Upper lobe of left lung (tissue), 4 donors: ENCODE results near the gene TBX15.

ENCODE experiments used
- EP300 ChIP-seq, 4 donors: sonication (generic); formaldehyde crosslinking; IDR thresholded peaks; one replicate each; pipeline ENCODE4 v1.5.1; 2017; ENCODE audit warnings: antibody characterized with exemption in 4 of 4, control low read depth in 2 of 4
- POLR2A ChIP-seq, 4 donors: fragments of 450-650 bp; IDR thresholded peaks; one replicate each; pipeline ENCODE4 v1.5.1; 2016 to 2017; ENCODE audit warnings: antibody characterized with exemption in 4 of 4, mild to moderate bottlenecking in 2 of 4
- TF ChIP-seq, protein P1 (sequence below), 6 experiments: fragments of 450-650 bp in 4 of 6; fragments of 200-600 bp in 2 of 6; sonication (generic) in 2 of 6; IDR thresholded peaks; one replicate each; pipeline ENCODE4 v1.5.1; 2016 to 2019; ENCODE audit warnings: antibody characterized with exemption in 6 of 6

- TF ChIP-seq, protein P1, sequence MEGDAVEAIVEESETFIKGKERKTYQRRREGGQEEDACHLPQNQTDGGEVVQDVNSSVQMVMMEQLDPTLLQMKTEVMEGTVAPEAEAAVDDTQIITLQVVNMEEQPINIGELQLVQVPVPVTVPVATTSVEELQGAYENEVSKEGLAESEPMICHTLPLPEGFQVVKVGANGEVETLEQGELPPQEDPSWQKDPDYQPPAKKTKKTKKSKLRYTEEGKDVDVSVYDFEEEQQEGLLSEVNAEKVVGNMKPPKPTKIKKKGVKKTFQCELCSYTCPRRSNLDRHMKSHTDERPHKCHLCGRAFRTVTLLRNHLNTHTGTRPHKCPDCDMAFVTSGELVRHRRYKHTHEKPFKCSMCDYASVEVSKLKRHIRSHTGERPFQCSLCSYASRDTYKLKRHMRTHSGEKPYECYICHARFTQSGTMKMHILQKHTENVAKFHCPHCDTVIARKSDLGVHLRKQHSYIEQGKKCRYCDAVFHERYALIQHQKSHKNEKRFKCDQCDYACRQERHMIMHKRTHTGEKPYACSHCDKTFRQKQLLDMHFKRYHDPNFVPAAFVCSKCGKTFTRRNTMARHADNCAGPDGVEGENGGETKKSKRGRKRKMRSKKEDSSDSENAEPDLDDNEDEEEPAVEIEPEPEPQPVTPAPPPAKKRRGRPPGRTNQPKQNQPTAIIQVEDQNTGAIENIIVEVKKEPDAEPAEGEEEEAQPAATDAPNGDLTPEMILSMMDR (IDR thresholded peaks at IDR 0.05), result no peak
- TF ChIP-seq EP300 (IDR thresholded peaks at IDR 0.05) (no peak), POLR2A (IDR thresholded peaks at IDR 0.05) (no peak)
These were observed 29.1 kb downstream of the TBX15 start for GRCh38 chr1:118958937-118959631.
